Mucosa of gallbladder (tissue), 1 donor: Measurements from ENCODE around the gene CATSPER1. TPM values are rescaled to one million over a fixed set of nuclear protein-coding genes. Genes with fewer than 3 reads are reported as not detected.
"Not testable (repeated sequence)": the region's sequence is repeated elsewhere in the genome, so short reads cannot be mapped to it uniquely, and the experiment has no call there.

Source experiments
- DNase-seq: peaks from one replicate; pipeline ENCODE4 v3.0.0-alpha.2; 2020; ENCODE audit warnings: low spot score
- total RNA-seq: library from RNA; stranded (reverse); gene quantifications from one replicate; pipeline ENCODE4 v1.2.1, GENCODE V29; 2021
- donor health status: DM: no; HTN: no; CAD: no.

Gene CATSPER1
- total RNA-seq, 1 donor from 2014 or later = 0.92 TPM

GRCh38 chr11:66051766-66052663, 25.7 kb upstream of the CATSPER1 start, which contains the start of gene SF3B2:
Gene SF3B2, plus strand, starts transcription at chr11:66052364. Its CDS starts 21 bp downstream, at chr11:66052385.
- peak; percentile 98 for DNase-seq

GRCh38 chr11:66051371-66051765, 25.1 kb upstream of the CATSPER1 start:
- no peak for DNase-seq

DNA sequence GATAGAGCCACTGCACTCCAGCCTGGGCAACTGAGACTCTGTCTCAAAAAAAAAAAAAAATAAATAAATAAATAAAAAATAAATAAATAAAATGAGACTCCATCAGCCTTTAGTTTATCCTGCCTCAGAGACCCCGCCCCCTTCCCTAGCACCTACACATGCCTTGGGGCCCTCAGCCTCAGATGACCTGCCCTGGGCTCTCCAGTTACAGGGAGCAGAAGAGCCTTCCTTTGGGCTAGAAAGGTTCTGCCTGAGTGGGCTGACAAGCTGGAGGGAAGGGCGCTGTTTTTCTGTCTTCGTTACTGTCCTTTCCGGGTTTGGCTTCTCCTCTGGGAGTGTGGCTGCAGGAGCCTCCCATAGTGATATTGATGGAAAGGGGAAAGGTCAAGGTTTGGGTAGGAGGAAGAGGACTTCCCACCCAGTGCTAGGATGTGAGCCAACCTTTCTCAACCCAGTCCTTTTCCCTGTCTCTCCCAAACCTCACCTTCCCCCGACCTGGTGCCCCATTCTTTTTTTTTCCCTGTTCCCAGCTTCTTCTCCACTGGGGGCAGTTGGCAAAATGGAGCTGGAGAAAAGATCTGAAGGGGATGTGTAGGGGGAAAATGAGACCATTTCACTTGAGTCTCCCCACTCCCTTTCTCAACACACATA, 24.4 kb upstream of the CATSPER1 start:
- DNase-seq = no peak

DNA sequence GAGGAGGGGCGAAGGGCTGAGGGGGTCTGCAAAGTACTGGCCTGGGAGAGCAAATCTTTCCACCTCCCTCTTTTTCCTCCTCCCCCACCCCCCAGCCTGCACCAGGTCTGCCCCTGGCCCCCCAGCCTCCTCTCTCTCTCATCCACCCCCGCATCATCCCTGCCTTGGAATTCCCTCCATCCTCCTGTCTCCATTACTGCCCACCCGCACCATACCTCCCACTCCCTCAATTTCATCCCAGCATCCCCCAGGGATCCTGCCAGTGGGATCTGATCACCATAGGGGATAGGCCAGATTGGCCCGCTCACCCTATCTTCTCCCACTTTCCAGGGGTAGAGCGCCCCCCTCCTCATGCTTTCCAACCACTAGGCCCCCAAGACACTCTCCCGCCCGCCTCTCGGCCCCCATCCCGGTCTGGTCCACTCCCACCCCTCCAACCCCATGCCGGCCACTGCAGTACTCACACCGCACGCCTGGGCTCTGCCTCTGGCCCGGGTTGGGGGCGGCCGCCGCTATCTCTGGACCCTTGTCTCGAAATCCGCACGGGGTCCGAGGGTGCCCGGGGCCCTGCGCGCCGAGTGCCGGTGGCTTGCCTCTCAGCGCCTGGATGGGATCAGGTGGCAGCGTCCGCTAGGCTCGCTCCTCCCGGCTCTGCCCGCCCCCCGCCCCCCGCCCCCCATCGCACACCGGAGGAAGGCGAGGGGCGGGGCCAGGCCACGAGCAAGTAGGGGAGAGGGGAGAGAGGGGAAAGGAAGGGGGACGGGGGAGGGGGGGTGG, 22.5 kb upstream of the CATSPER1 start, which contains the start of gene GAL3ST3:
GAL3ST3 (minus strand) TSS at position 615 of the 777 bp plus-strand sequence. CDS start 3,746 bp downstream, outside the sequence.
- no peak for DNase-seq

GRCh38 chr11:66047541-66048365, 21.5 kb upstream of the CATSPER1 start:
- no peak for DNase-seq

DNA sequence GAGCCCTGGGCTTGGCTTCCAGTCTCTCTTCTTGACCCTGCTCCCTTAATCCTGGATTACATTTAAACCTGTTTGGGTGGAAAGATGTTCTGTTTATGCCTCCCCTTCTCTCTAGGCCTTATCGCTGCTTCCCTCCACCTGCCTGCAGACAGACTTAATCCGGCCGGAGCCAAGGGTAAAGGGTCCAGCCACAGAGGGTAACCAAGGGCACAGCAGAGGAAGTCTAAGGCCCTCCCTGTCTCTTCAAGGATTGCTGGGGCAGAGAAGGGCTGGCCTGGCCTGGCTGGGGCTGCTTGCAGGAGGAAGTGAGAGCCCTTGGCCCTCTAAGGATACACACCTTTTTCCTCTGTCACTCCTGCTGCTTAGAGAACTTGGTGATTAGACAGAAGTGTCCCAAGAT, 20.6 kb upstream of the CATSPER1 start:
- no peak for DNase-seq

- peak; percentile 65 for DNase-seq
Measured at GRCh38 chr11:66045177-66045639, 18.9 kb upstream of the CATSPER1 start.

DNA sequence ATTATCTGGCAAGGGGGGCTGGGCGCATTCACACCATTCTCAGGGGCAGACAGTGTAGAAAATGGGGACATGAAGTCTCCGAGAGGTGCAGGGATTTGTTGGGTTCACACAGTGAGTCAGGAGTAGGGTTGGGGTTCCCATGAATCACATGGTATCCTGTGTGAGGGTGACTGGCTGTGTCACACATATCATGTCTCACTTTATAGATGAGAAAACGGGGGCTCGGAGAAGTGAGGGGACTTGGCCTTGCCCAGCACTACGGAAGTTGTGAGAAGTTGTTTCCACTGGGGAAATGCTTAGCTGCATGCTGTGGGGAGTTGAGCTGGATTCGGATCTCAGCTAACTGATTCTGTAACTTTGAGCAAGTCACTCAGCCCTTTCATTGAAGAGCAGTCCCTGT, 18.5 kb upstream of the CATSPER1 start:
- DNase-seq = no peak

GRCh38 chr11:66042996-66043906, 17.0 kb upstream of the CATSPER1 start:
- DNase-seq = no peak

DNA sequence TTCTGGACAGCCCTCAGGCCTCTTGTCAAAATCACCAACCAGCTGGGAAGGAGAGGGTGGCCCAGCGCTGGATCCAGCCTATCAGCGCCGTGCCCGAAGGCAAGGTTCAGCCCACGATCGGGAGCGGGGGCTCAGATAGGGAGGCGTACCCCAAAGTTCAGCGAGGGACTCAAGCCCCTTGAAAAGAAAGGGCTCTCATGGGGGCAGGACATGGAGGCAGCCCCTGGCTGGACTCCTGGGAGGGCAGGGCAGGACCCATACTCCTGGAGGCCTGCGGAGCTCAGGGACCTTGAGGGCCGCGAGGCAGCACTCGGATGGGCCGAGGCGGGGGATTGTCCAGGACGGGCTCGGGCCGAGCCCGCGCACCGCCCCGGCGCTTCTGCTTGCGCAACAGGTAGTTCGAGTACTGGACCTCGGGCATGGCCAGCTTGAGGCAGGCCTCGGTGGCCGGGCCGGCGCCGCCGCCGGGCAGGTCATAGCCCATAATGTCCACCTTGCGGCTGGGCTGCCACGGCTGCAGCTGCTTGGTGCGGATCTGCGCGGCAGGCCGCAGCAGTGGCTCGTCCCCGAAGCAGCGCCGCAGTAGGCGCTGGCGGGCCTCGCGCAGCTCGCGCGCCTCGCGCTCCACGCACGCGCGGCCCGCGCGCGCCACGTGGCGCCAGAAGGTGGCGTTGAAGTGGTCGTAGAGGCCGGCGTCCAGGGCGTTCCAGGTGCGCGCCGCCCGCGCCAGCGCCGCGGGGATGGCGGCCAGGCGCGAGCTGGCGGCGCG, 16.1 kb upstream of the CATSPER1 start:
- DNase-seq = no peak

DNA sequence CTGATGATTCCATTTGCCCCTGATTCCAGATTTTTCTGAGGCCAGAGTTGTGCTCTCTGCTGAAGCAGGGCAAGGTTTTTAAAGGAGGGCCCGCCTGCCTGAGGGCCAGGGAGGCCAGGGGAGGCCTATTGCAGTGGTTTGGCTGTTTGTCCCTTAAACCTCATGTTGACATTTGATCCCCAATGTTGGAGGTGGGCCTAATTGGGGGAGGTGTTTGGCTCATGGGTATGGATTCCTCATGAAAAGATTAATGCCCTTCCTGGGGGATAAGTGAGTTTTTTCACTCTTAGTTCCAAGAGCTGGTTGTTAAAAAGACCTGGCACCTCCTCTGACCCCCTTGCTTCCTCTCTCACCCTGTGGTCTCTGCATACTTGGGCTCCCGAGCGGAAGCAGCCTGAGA, 13.5 kb upstream of the CATSPER1 start:
- DNase-seq = no peak

DNA sequence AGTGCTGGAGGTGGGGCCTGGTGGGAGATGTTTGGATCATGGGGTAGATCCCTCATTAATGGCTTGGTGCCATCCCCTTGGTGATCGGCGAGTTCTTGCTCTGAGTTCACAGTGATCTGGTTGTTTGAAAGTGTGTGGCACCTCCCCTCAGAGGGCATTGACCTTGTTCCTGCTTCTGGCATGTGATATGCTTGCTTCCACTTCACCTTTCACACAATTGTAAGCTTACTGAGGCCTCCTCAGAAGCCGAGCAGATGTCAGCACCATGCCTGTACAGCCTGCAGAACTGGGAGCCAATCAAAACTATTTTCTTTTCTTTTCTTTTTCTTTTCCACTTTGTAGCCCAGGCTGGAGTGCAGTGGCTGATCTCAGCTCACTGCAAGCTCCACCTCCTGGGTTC, 11.0 kb upstream of the CATSPER1 start:
- DNase-seq = no peak

- DNase-seq = no peak
Measured at GRCh38 chr11:66036334-66036710, 10.0 kb upstream of the CATSPER1 start.

DNA sequence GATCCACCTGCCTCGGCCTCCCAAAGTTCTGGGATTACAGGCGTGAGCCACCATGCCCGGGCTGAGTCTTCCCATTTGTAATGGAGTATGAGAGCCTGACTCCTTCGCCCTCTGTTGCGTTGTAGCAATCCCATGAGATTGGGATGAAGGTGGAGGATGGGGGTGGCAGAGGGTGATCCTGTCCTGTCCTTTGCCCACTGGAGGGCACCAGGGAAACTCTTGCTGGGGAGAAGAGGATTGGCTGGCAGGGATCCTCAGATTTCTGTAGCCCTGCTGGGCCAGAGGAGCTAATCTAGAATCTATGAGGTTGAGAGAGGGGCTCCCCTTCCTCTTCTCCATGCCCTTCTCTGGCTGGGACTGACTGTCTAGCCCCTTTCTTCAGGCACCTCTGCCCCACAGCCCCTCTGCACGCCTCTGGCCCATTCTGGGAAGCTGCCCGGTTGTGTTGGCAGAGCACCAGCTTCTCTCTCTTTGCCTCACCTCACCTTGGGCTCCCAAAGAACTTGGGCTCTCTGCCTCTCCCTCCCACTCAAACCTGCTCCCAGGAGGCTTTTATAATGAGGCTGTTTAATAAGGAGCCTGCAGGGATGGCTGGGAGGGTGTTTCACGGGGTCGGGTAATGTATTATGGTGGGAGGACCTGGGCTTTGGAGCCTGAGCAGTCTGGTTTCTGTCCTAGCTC, 9.5 kb upstream of the CATSPER1 start:
- DNase-seq = no peak

GRCh38 chr11:66032957-66033735, 6.9 kb upstream of the CATSPER1 start:
- no peak for DNase-seq

GRCh38 chr11:66023186-66023440, 3.2 kb downstream of the CATSPER1 start:
- DNase-seq = not testable (repeated sequence)

GRCh38 chr11:66022401-66023185, 3.7 kb downstream of the CATSPER1 start:
- DNase-seq = peak; percentile 64
